Adipocyte (in vitro differentiated cells): ENCODE results near the gene CNIH1.

Experiments
- DNase-seq: peaks from one replicate; pipeline ENCODE4 v3.0.0-alpha.2; 2015; ENCODE audit warnings: low read depth
- H3K27me3 ChIP-seq: replicated peaks from 2 replicates; pipeline ENCODE4 v1.7.0; 2013; ENCODE audit warnings: mild to moderate bottlenecking, low read length, moderate library complexity; ENCODE audit not compliant: control insufficient read depth, insufficient read depth
- H3K36me3 ChIP-seq: 2 replicates; pipeline ENCODE4 v1.7.0; 2013; ENCODE audit warnings: low read length, mild to moderate bottlenecking, moderate library complexity; ENCODE audit not compliant: control insufficient read depth, insufficient read depth, severe bottlenecking
- H3K4me1 ChIP-seq: 2 replicates; pipeline ENCODE4 v1.7.0; 2013; ENCODE audit warnings: mild to moderate bottlenecking, low read length, moderate library complexity; ENCODE audit not compliant: control insufficient read depth, insufficient read depth
- H3K4me3 ChIP-seq: 2 replicates; pipeline ENCODE4 v1.7.0; 2013; ENCODE audit warnings: mild to moderate bottlenecking, low read length, moderate library complexity
- H3K9ac ChIP-seq: 2 replicates; pipeline ENCODE4 v1.7.0; 2013; ENCODE audit warnings: mild to moderate bottlenecking, low read length, moderate library complexity
- H3K9me3 ChIP-seq: 2 replicates; pipeline ENCODE4 v1.7.0; 2013; ENCODE audit warnings: mild to moderate bottlenecking, low read length, moderate library complexity; ENCODE audit not compliant: control insufficient read depth

CNIH1 gene

GRCh38 chr14:54377501-54377900 lies 63.7 kb downstream of the CNIH1 start:
- Histone ChIP-seq H3K4me1 (peaks cover 4% of the 10 kb centered on the region), H3K27me3 (peaks cover 8% of the 10 kb centered on the region), H3K4me3 (no peak overlapping the region), H3K9ac (no peak overlapping the region), H3K9me3 (no peaks in the 10 kb centered on the region), H3K36me3 (no peaks in the 10 kb centered on the region)
- DNase-seq = no peak

- H3K36me3 ChIP-seq = no peaks in the 10 kb centered on the region
- peaks cover 4% of the 10 kb centered on the region for H3K4me1 ChIP-seq
- peak; percentile 13 for DNase-seq
Measured at GRCh38 chr14:54374117-54374884, 66.9 kb downstream of the CNIH1 start.

More at GRCh38 chr14:54374117-54374884, 66.9 kb downstream of the CNIH1 start:
- Histone ChIP-seq H3K9me3 (no peaks in the 10 kb centered on the region), H3K4me3 (no peak overlapping the region), H3K27me3 (peaks cover 8% of the 10 kb centered on the region), H3K9ac (no peak overlapping the region)
